H1 (cell line): ENCODE results near the gene ADAMTS15. TPM values are rescaled to one million over a fixed set of nuclear protein-coding genes. Genes with fewer than 3 reads are reported as not detected.
A peak's percentile ranks its signal among the peaks of the same experiment; 100 is the strongest.

ENCODE experiments used
- CTCF ChIA-PET: fragments of 300-600 bp; sonication (Branson Sonifier 250); formaldehyde crosslinking; loops from one replicate; lab custom pipeline; 2021; ENCODE audit not compliant: partially characterized antibody; lab: Charles Lee
- POLR2A ChIA-PET: fragments of 300-600 bp; sonication (Branson Sonifier 250); formaldehyde crosslinking; loops from one replicate; lab custom pipeline; 2021; ENCODE audit warnings: inconsistent platforms; ENCODE audit not compliant: partially characterized antibody; lab: Charles Lee
- DNase-seq, 2 experiments: peaks; one replicate each; pipeline versions ENCODE4 v3.0.0 to v3.0.0-alpha.2; 2010 to 2022; ENCODE audit warnings: low spot score in 2 of 2, low read depth in 1 of 2, mixed read lengths in 1 of 2
- FAIRE-seq: peaks from 2 replicates; lab custom pipeline; 2011; peaks lifted over from hg19 to GRCh38; lab: Jason Lieb, UNC
- H2AFZ ChIP-seq: 2 replicates; pipeline ENCODE4 v1.8.1; 2012; ENCODE audit warnings: low read length, inconsistent platforms
- H2AK5ac ChIP-seq: 2 replicates; pipeline ENCODE4 v1.6.1; 2013; ENCODE audit warnings: low read depth, low read length
- H2BK120ac ChIP-seq: replicated peaks from 2 replicates; pipeline ENCODE3; 2013; ENCODE audit warnings: low read depth, low read length, inconsistent platforms
- H2BK12ac ChIP-seq: 2 replicates; pipeline ENCODE4 v1.6.1; 2013; ENCODE audit warnings: low read depth, low read length
- H2BK15ac ChIP-seq: 2 replicates; pipeline ENCODE4 v1.6.1; 2013; ENCODE audit warnings: low read length
- H2BK20ac ChIP-seq: 2 replicates; pipeline ENCODE4 v1.6.1; 2013; ENCODE audit warnings: low read length
- H2BK5ac ChIP-seq: 2 replicates; pipeline ENCODE4 v1.6.1; 2013; ENCODE audit warnings: low read depth, low read length
- H3K14ac ChIP-seq: 2 replicates; pipeline ENCODE4 v1.6.1; 2013; ENCODE audit warnings: inconsistent platforms; ENCODE audit not compliant: insufficient read length
- H3K18ac ChIP-seq: 2 replicates; pipeline ENCODE4 v1.6.1; 2013; ENCODE audit warnings: low read length; ENCODE audit errors: extremely low read depth
- H3K23ac ChIP-seq: 2 replicates; pipeline ENCODE4 v1.6.1; 2013; ENCODE audit warnings: inconsistent platforms; ENCODE audit not compliant: insufficient read length
- H3K23me2 ChIP-seq: 2 replicates; pipeline ENCODE4 v1.6.1; 2013; ENCODE audit warnings: low read depth, low read length
- H3K27ac ChIP-seq: 2 replicates; pipeline ENCODE4 v1.6.1; 2011; ENCODE audit warnings: low read depth, low read length, inconsistent platforms
- H3K27me3 ChIP-seq, 4 experiments: replicated peaks in 1 of 4; 1 replicate in 1 of 4; 2 replicates in 3 of 4; pipeline versions ENCODE4 v1.6.1 to v1.8.1; 2011 to 2013; ENCODE audit warnings: low read length in 3 of 4, mild to moderate bottlenecking in 3 of 4, inconsistent platforms in 2 of 4, mixed read lengths in 2 of 4, moderate library complexity in 1 of 4; ENCODE audit not compliant: control insufficient read depth in 3 of 4, insufficient read depth in 3 of 4; ENCODE audit errors: extremely low read depth in 1 of 4
- H3K36me3 ChIP-seq, 4 experiments: 2 replicates each; pipeline versions ENCODE4 v1.6.1 to v1.8.1; 2011 to 2013; ENCODE audit warnings: mild to moderate bottlenecking in 4 of 4, low read length in 3 of 4, moderate library complexity in 2 of 4, control low read depth in 1 of 4, inconsistent platforms in 1 of 4; ENCODE audit not compliant: insufficient read depth in 4 of 4, control insufficient read depth in 2 of 4
- H3K4ac ChIP-seq: replicated peaks from 2 replicates; pipeline ENCODE3; 2013; ENCODE audit warnings: low read length, low read depth, mixed read lengths, inconsistent platforms; ENCODE audit not compliant: insufficient read length
- H3K4me1 ChIP-seq, 4 experiments: replicated peaks in 1 of 4; 1 replicate in 1 of 4; 2 replicates in 3 of 4; pipeline versions ENCODE4 v1.6.1 to v1.8.1; 2011 to 2013; ENCODE audit warnings: low read length in 3 of 4, inconsistent platforms in 2 of 4, mixed read lengths in 1 of 4; ENCODE audit not compliant: insufficient read depth in 4 of 4, control insufficient read depth in 3 of 4
- H3K4me2 ChIP-seq, 2 experiments: 2 replicates each; pipeline versions ENCODE4 v1.6.1 to v1.8.1; 2011 to 2013; ENCODE audit warnings: low read depth in 2 of 2, low read length in 2 of 2, control low read depth in 1 of 2, inconsistent platforms in 1 of 2, mild to moderate bottlenecking in 1 of 2; ENCODE audit not compliant: insufficient read depth in 1 of 2
- H3K4me3 ChIP-seq, 4 experiments: fragments of 200-600, 300-600 bp in 1 of 4; sonication (generic), shearing (Covaris generic), sonication (Bioruptor Twin) in 1 of 4; 2 replicates each; pipeline versions ENCODE4 v1.5.1 to v1.8.1; 2011 to 2016; ENCODE audit warnings: low read length in 4 of 4, low read depth in 3 of 4, control low read depth in 2 of 4, inconsistent platforms in 2 of 4, mild to moderate bottlenecking in 2 of 4, mixed read lengths in 1 of 4, moderate library complexity in 1 of 4; ENCODE audit not compliant: insufficient read depth in 2 of 4; ENCODE audit errors: extremely low read depth in 1 of 4
- H3K56ac ChIP-seq: replicated peaks from 2 replicates; pipeline ENCODE3; 2013; ENCODE audit warnings: low read depth, mild to moderate bottlenecking, mixed read lengths, low read length, inconsistent platforms; ENCODE audit not compliant: insufficient read length
- H3K79me1 ChIP-seq: 2 replicates; pipeline ENCODE4 v1.6.1; 2013; ENCODE audit warnings: low read depth, low read length, control low read depth
- H3K79me2 ChIP-seq, 2 experiments: 2 replicates each; pipeline versions ENCODE4 v1.6.1 to v1.8.1; 2012 to 2013; ENCODE audit warnings: low read length in 2 of 2, mild to moderate bottlenecking in 2 of 2, inconsistent platforms in 1 of 2; ENCODE audit not compliant: insufficient read depth in 2 of 2, control insufficient read depth in 1 of 2
- H3K9ac ChIP-seq, 4 experiments: replicated peaks in 1 of 4; 1 replicate in 1 of 4; 2 replicates in 3 of 4; pipeline versions ENCODE4 v1.6.1 to v1.8.1; 2011 to 2013; ENCODE audit warnings: low read depth in 3 of 4, low read length in 3 of 4, control low read depth in 2 of 4, mild to moderate bottlenecking in 2 of 4, moderate library complexity in 2 of 4, inconsistent platforms in 1 of 4; ENCODE audit errors: extremely low read depth in 1 of 4
- H3K9me3 ChIP-seq, 2 experiments: 2 replicates each; pipeline versions ENCODE4 v1.6.1 to v1.8.1; 2012 to 2013; ENCODE audit warnings: mild to moderate bottlenecking in 2 of 2, moderate library complexity in 2 of 2, control low read depth in 1 of 2, inconsistent platforms in 1 of 2, low read depth in 1 of 2, low read length in 1 of 2, mixed read lengths in 1 of 2; ENCODE audit not compliant: insufficient read depth in 2 of 2
- H4K20me1 ChIP-seq, 2 experiments: replicated peaks in 1 of 2; 2 replicates each; pipeline versions ENCODE3 to v1.8.1; 2011 to 2013; ENCODE audit warnings: inconsistent platforms in 2 of 2, low read length in 2 of 2, mild to moderate bottlenecking in 1 of 2; ENCODE audit not compliant: insufficient read depth in 2 of 2, control insufficient read depth in 1 of 2
- H4K5ac ChIP-seq: 2 replicates; pipeline ENCODE4 v1.6.1; 2013; ENCODE audit warnings: low read length, low read depth, mixed read lengths, inconsistent platforms; ENCODE audit not compliant: insufficient read length
- H4K8ac ChIP-seq: 2 replicates; pipeline ENCODE4 v1.8.0; 2013; ENCODE audit warnings: mild to moderate bottlenecking, moderate library complexity, low read length, inconsistent platforms; ENCODE audit not compliant: insufficient read depth; ENCODE audit errors: extremely low read depth
- H4K91ac ChIP-seq: replicated peaks from 2 replicates; pipeline ENCODE3; 2013; ENCODE audit warnings: low read length, mixed read lengths, inconsistent platforms; ENCODE audit not compliant: insufficient read length
- BACH1 ChIP-seq: IDR thresholded peaks from 2 replicates; pipeline ENCODE4 v1.6.1; 2012; ENCODE audit warnings: low read length, improper control_type of control experiment
- KDM5A ChIP-seq: fragments of 200-600 bp; IDR thresholded peaks from 2 replicates; pipeline ENCODE4 v1.7.1; 2012; ENCODE audit warnings: mild to moderate bottlenecking, low read length, inconsistent platforms, mixed read lengths
- WGBS, 2 experiments: shearing (Covaris generic) in 1 of 2; methylation state at CpG; one replicate each; pipeline versions ENCODE4 v1.1.6 to v1.1.7; 2013 to 2015; ENCODE audit warnings: low lambda C conversion rate in 2 of 2, mixed read lengths in 2 of 2, inconsistent platforms in 1 of 2, low coverage in 1 of 2, missing lambda C conversion rate in 1 of 2; ENCODE audit not compliant: insufficient replicate concordance in 2 of 2, insufficient coverage in 1 of 2, insufficient read length in 1 of 2; ENCODE audit errors: extremely low coverage in 1 of 2, missing lambda C conversion rate in 1 of 2; 5-methylcytosine and 5-hydroxymethylcytosine counted together
- polyA plus RNA-seq, 7 experiments: library from polyadenylated mRNA; depleted of rRNA in 3 of 7; stranded (reverse) in 5 of 7; unstranded in 2 of 7; fragments of >200 nt in 5 of 7; fragments of 200-250 nt in 2 of 7; gene quantifications; 1 replicate in 5 of 7; 2 replicates in 1 of 7; 4 replicates in 1 of 7; pipeline versions ENCODE4 v1.2.1 to v1.2.3, GENCODE V29; 2011 to 2013; ENCODE audit warnings: missing spikeins in 2 of 7, mixed read lengths in 2 of 7
- total RNA-seq: library from RNA; stranded (reverse); fragmentation: NEBNext Ultra II Directional; extraction: Animal tissue kit (Norgen Biotek cat#: 25700); gene quantifications from 2 replicates; pipeline ENCODE4 v1.2.1, GENCODE V29; 2021

The ADAMTS15 gene
- total and polyA plus RNA-seq, 2 of the 8 experiments (the other 6 are each of a cell fraction or from before 2014, with no cell fraction given) = 1.7 to 4.7 TPM

DNA sequence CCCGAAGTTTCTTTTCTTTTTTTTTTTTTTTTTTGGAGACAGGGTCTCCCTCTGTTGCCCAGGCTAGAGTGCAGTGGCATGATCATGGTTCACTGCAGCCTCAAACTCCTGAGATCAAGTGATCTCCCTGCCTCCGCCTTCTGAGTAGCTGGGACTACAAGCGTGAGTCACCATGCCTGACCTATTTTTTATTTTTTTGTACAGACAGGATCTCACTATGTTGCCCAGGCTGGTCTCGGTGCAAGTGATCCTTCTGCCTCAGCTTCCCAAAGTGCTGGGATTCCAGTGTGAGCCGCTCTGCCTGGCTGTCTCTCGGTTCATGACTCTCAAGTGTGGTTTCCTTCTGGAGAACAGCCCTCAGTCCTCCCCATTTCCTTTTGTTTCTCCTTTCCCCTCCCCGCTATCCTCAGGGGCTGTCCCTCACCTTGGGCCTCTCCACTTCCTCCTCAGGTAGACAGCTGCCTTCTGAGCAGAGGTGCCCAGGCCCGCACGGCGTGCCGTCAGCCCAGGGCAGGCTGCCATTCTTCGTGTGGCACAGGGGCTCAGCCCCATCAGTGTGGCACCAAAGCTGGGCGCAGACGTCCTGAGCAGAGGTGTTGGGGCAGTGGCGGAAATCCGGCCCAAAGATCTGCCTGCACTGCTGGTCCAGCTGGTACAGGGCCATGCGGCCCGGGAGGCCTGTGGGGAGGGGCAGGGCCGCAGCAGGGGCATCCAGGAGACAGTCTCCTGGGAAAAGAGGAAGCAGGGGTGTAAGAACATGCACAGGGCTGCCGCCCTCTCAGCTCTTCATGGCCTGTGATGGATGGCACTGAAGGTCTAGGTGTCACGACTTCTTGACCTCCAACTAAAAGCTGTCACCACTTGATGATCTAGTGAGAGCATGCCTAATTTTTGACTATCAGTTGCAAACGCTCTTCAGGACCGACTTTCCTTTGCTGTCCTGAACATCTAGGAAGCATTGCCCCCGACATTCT lies 34.1 kb upstream of the ADAMTS15 start:
- Histone ChIP-seq H3K18ac (no peak overlapping the region), H3K4me2 (no peak overlapping the region)
- TF ChIP-seq KDM5A (no peak), BACH1 (no peak)

More for the DNA sequence above, 34.1 kb upstream of the ADAMTS15 start:
- H4K8ac ChIP-seq = no peak overlapping the region; the same call in 1 of the 2 replicates
- FAIRE-seq (no peak), DNase-seq (no peak)
- peak overlapping the region; percentile 60; the same call in 1 of the 2 replicates for H2BK5ac ChIP-seq
- no peak overlapping the region for H2AK5ac ChIP-seq
- no peak overlapping the region for H2AFZ ChIP-seq
- H3K56ac ChIP-seq = no peak overlapping the region
- no peak overlapping the region; the same call in 1 of the 2 replicates for H2BK20ac ChIP-seq
- H3K4me1 ChIP-seq = no peaks in the 10 kb centered on the region; a peak in 1 of 7 replicates
- peak overlapping the region; percentile 87 for H4K91ac ChIP-seq
- 0 out of 8 replicates have a peak, but pooled peaks cover 0 to 4% (median 0%) of the 10 kb centered on the region in 4 experiments for H3K36me3 ChIP-seq
- no peak overlapping the region for H2BK12ac ChIP-seq
- POLR2A ChIA-PET = interaction anchor here (1.0 to 4.5 kb wide), 7 partner anchors 9 to 198 kb away, joined by 3 to 26 read pairs (median 3); no protein-coding TSS in a partner anchor
- H3K23me2 ChIP-seq = no peaks in the 10 kb centered on the region
- H3K79me1 ChIP-seq = no peaks in the 10 kb centered on the region
- H3K27ac ChIP-seq = no peak overlapping the region
- no peak overlapping the region for H2BK15ac ChIP-seq
- no peak overlapping the region for H3K4me3 ChIP-seq
- no peak overlapping the region for H3K4ac ChIP-seq
- no peak overlapping the region for H3K23ac ChIP-seq
- no peaks in the 10 kb centered on the region for H3K79me2 ChIP-seq
- H4K5ac ChIP-seq = no peak overlapping the region
- no peak overlapping the region for H3K9ac ChIP-seq
- no peak overlapping the region for H3K14ac ChIP-seq
- 90% methylated on average over 24 of the region's 24 CpGs; no CpG with 5 or more reads in 1 of the 2 experiments for WGBS, 2 experiments
- no peaks in the 10 kb centered on the region for H3K9me3 ChIP-seq
- no peaks in the 10 kb centered on the region for H3K27me3 ChIP-seq
- H4K20me1 ChIP-seq = no peaks in the 10 kb centered on the region
- CTCF ChIA-PET = interaction anchor here (0.7 to 5.9 kb wide), 5 partner anchors 11 to 202 kb away, joined by 3 to 31 read pairs (median 4); partner anchors contain the start of gene ADAMTS8
- H2BK120ac ChIP-seq = no peak overlapping the region
